T-cell (primary cell): ENCODE results near the gene KRT13. TPM values are rescaled to one million over a fixed set of nuclear protein-coding genes. Genes with fewer than 3 reads are reported as not detected.
"Not testable (repeated sequence)": the region's sequence is repeated elsewhere in the genome, so short reads cannot be mapped to it uniquely, and the experiment has no call there.

Experiments used
- ATAC-seq, 4 experiments: fragments of 200-7000 bp in 3 of 4; fragments of 150-1000 bp in 1 of 4; cut with Tn5 transposase; replicated peaks in 1 of 4; 1 replicate in 3 of 4; 2 replicates in 1 of 4; pipeline ENCODE4 v1.10.0; 2021; ENCODE audit warnings: moderate library complexity in 3 of 4, mild to moderate bottlenecking in 2 of 4, moderate number of reproducible peaks in 1 of 4
- CTCF ChIA-PET, 2 donors: fragments of 300-600 bp; sonication (Branson Sonifier 250); formaldehyde crosslinking; loops; one replicate each; lab custom pipeline; 2022; ENCODE audit warnings: antibody characterized with exemption in 2 of 2; lab: Charles Lee
- POLR2A ChIA-PET, 2 donors: fragments of 300-600 bp; sonication (Branson Sonifier 250); formaldehyde crosslinking; loops; one replicate each; lab custom pipeline; 2022; ENCODE audit warnings: antibody characterized with exemption in 2 of 2; lab: Charles Lee
- DNase-seq, 35 experiments: peaks; one replicate each; pipeline versions ENCODE4 v3.0.0 to v3.0.0-alpha.2; 2013 to 2023
- H3K27ac ChIP-seq: one replicate; pipeline ENCODE4 v1.5.1; 2013; ENCODE audit warnings: low read length
- H3K27me3 ChIP-seq, 2 experiments: replicated peaks in 1 of 2; 1 replicate in 1 of 2; 2 replicates in 1 of 2; pipeline versions ENCODE4 v1.6.1 to v1.7.0; 2013; ENCODE audit warnings: low read length in 1 of 2, mixed read lengths in 1 of 2; ENCODE audit not compliant: control insufficient read depth in 2 of 2, insufficient read depth in 2 of 2; ENCODE audit errors: extremely low read depth in 1 of 2
- H3K36me3 ChIP-seq, 2 donors: 1 replicate in 1 of 2; 2 replicates in 1 of 2; pipeline versions ENCODE4 v1.6.1 to v1.7.0; 2013; ENCODE audit warnings: low read length in 1 of 2; ENCODE audit not compliant: control insufficient read depth in 2 of 2, insufficient read depth in 1 of 2; ENCODE audit errors: extremely low read depth in 1 of 2
- H3K4me1 ChIP-seq, 2 experiments: 1 replicate in 1 of 2; 2 replicates in 1 of 2; pipeline versions ENCODE4 v1.6.1 to v1.7.0; 2013; ENCODE audit warnings: low read length in 2 of 2, mixed read lengths in 1 of 2; ENCODE audit not compliant: insufficient read depth in 2 of 2, control insufficient read depth in 1 of 2; ENCODE audit errors: extremely low read depth in 1 of 2
- H3K4me3 ChIP-seq, 2 donors: 1 replicate in 1 of 2; 2 replicates in 1 of 2; pipeline versions ENCODE4 v1.5.1 to v1.7.0; 2013; ENCODE audit warnings: mild to moderate bottlenecking in 2 of 2, low read length in 1 of 2, moderate library complexity in 1 of 2; ENCODE audit not compliant: control insufficient read depth in 1 of 2; ENCODE audit errors: extremely low read depth in 1 of 2
- H3K9me3 ChIP-seq: 2 replicates; pipeline ENCODE4 v1.7.0; 2013
- H3K27ac Mint-ChIP-seq, 2 donors: one replicate each; pipeline ENCODE4 v1.8.0; 2020 to 2021; ENCODE audit warnings: mild to moderate bottlenecking in 2 of 2, mixed read lengths in 2 of 2
- H3K27me3 Mint-ChIP-seq, 2 donors: one replicate each; pipeline ENCODE4 v1.8.0; 2021 to 2022; ENCODE audit warnings: mixed read lengths in 2 of 2
- H3K36me3 Mint-ChIP-seq: one replicate; pipeline ENCODE4 v1.8.0; 2021; ENCODE audit warnings: mixed read lengths
- H3K4me1 Mint-ChIP-seq, 3 donors: one replicate each; pipeline ENCODE4 v1.8.0; 2020 to 2022; ENCODE audit warnings: mixed read lengths in 3 of 3, mild to moderate bottlenecking in 1 of 3
- H3K4me3 Mint-ChIP-seq, 3 donors: one replicate each; pipeline ENCODE4 v1.8.0; 2020 to 2022; ENCODE audit warnings: mild to moderate bottlenecking in 3 of 3, mixed read lengths in 3 of 3, moderate library complexity in 3 of 3
- H3K9me3 Mint-ChIP-seq, 3 donors: one replicate each; pipeline ENCODE4 v1.8.0; 2020 to 2022; ENCODE audit warnings: mixed read lengths in 3 of 3
- WGBS: methylation state at CpG from one replicate; pipeline ENCODE4 v1.1.5; 2013; ENCODE audit warnings: missing lambda C conversion rate; ENCODE audit not compliant: insufficient coverage; 5-methylcytosine and 5-hydroxymethylcytosine counted together
- total RNA-seq, 35 experiments: library from RNA in 6 of 35; stranded (reverse) in 6 of 35; fragments of 120-200 nt in 1 of 35; gene quantifications; one replicate each; pipeline versions ENCODE4 v1.2.1 to v1.2.4 and lab custom pipeline; 2013 to 2026

KRT13 gene
- total RNA-seq, 5 donors from 2014 or later (not counting 1 experiment from before 2014, with no cell fraction given), result not detected

- 79% methylated on average over 13 of the region's 13 CpGs for WGBS
Observed at GRCh38 chr17:41545829-41546410, 40.5 kb upstream of the KRT13 start.

GRCh38 chr17:41544935-41545334, 39.5 kb upstream of the KRT13 start:
- no peak overlapping the region for H3K27ac Mint-ChIP-seq
- H3K9me3 Mint-ChIP-seq, result peaks cover 0 to 7% (median 2%) of the 10 kb centered on the region in 3 donors
- H3K27ac ChIP-seq, result no peak overlapping the region
- WGBS, result 88% methylated on average over 2 of the region's 5 CpGs
- H3K36me3 Mint-ChIP-seq, result no peaks in the 10 kb centered on the region
- H3K27me3 Mint-ChIP-seq, result peaks cover 2 to 6% of the 10 kb centered on the region in 2 donors
- H3K4me1 ChIP-seq, result peaks cover 0 to 20% of the 10 kb centered on the region in 2 experiments
- ATAC-seq (no peak), DNase-seq (no peak)
- H3K4me1 Mint-ChIP-seq, result peaks cover 10 to 21% (median 17%) of the 10 kb centered on the region in 3 donors
- no peak overlapping the region for H3K4me3 ChIP-seq
- no peaks in the 10 kb centered on the region for H3K9me3 ChIP-seq
- no peaks in the 10 kb centered on the region for H3K36me3 ChIP-seq
- POLR2A ChIA-PET, result interaction anchor here in 1 of 2 donors (0.5 kb wide), 1 partner anchor 624 kb away, joined by 8 read pairs; no protein-coding TSS in a partner anchor
- CTCF ChIA-PET, result interaction anchor here in 1 of 2 donors (0.7 kb wide), 1 partner anchor 43 kb away, joined by 3 read pairs; no protein-coding TSS in a partner anchor
- no peak overlapping the region for H3K4me3 Mint-ChIP-seq
- peaks cover 0 to 19% of the 10 kb centered on the region in 2 experiments for H3K27me3 ChIP-seq

More at GRCh38 chr17:41545829-41546410, 40.5 kb upstream of the KRT13 start:
- peaks cover 2 to 3% of the 10 kb centered on the region in 2 donors for H3K27me3 Mint-ChIP-seq
- no peak for DNase-seq
- CTCF ChIA-PET, result no interaction called here
- ATAC-seq, result no peak
- Histone ChIP-seq H3K9me3 (no peaks in the 10 kb centered on the region), H3K27me3 (peaks cover 0 to 23% of the 10 kb centered on the region in 2 experiments), H3K36me3 (no peaks in the 10 kb centered on the region), H3K4me1 (peaks cover 0 to 20% of the 10 kb centered on the region in 2 experiments), H3K27ac (no peak overlapping the region), H3K4me3 (no peak overlapping the region)
- H3K36me3 Mint-ChIP-seq, result no peaks in the 10 kb centered on the region
- POLR2A ChIA-PET, result no interaction called here
- H3K4me3 Mint-ChIP-seq, result no peak overlapping the region
- peaks cover 10 to 21% (median 17%) of the 10 kb centered on the region in 3 donors for H3K4me1 Mint-ChIP-seq
- no peak overlapping the region for H3K27ac Mint-ChIP-seq
- peaks cover 0 to 7% (median 2%) of the 10 kb centered on the region in 3 donors for H3K9me3 Mint-ChIP-seq

GRCh38 chr17:41544491-41544892, 39.1 kb upstream of the KRT13 start:
- no peak for DNase-seq
- peaks cover 8 to 19% (median 16%) of the 10 kb centered on the region in 3 donors for H3K4me1 Mint-ChIP-seq
- H3K36me3 ChIP-seq, result no peaks in the 10 kb centered on the region

GRCh38 chr17:41542786-41543185, 37.4 kb upstream of the KRT13 start:
- H3K27ac Mint-ChIP-seq, H3K36me3 ChIP-seq, H3K4me1 ChIP-seq, ATAC-seq, DNase-seq, H3K36me3 Mint-ChIP-seq, H3K27me3 Mint-ChIP-seq, H3K9me3 ChIP-seq, CTCF ChIA-PET, H3K9me3 Mint-ChIP-seq, H3K4me3 Mint-ChIP-seq, H3K27ac ChIP-seq, POLR2A ChIA-PET, H3K4me3 ChIP-seq, H3K4me1 Mint-ChIP-seq: not testable (repeated sequence)
- 83% methylated on average over 7 of the region's 10 CpGs for WGBS
- peaks cover 0 to 10% of the 10 kb centered on the region in 2 experiments for H3K27me3 ChIP-seq

More at GRCh38 chr17:41544491-41544892, 39.1 kb upstream of the KRT13 start:
- no peak overlapping the region for H3K4me3 ChIP-seq
- Mint-ChIP-seq H3K4me3 (no peak overlapping the region), H3K36me3 (no peaks in the 10 kb centered on the region), H3K27me3 (peaks cover 2 to 6% of the 10 kb centered on the region in 2 donors), H3K9me3 (peaks cover 0 to 7% (median 2%) of the 10 kb centered on the region in 3 donors), H3K27ac (no peak overlapping the region)
- H3K27me3 ChIP-seq, result peaks cover 0 to 19% of the 10 kb centered on the region in 2 experiments
- ChIA-PET POLR2A (no interaction called here), CTCF (interaction anchor here in 1 of 2 donors (0.7 kb wide), 1 partner anchor 42 kb away, joined by 3 read pairs; no protein-coding TSS in a partner anchor)
- H3K4me1 ChIP-seq, result peaks cover 0 to 17% of the 10 kb centered on the region in 2 experiments
- 83% methylated on average over 1 of the region's 5 CpGs for WGBS
- no peak overlapping the region for H3K27ac ChIP-seq
- no peaks in the 10 kb centered on the region for H3K9me3 ChIP-seq
- no peak for ATAC-seq

DNA sequence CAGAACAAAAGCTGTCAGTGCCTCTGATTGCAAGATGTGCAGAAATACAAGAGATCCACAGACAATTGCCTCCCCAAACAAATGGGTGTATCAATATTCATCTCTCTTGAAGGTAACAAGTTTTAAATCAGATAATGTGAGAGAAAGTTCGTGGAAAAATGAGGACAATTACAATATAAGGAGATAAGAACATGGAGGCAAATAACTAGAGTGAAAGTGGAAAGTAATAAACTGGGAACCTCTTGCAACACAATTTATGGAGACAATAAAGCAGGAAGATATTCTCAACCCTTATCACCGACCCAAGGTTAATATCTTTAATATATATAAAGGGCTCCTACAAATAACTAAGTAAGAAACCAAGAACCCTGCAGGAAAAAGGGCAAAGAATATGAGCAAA, 36.9 kb upstream of the KRT13 start:
- Mint-ChIP-seq H3K4me3 (no peak overlapping the region), H3K9me3 (peaks cover 0 to 7% (median 2%) of the 10 kb centered on the region in 3 donors), H3K27me3 (peaks cover 0 to 3% of the 10 kb centered on the region in 2 donors), H3K36me3 (no peaks in the 10 kb centered on the region), H3K27ac (no peak overlapping the region), H3K4me1 (no peaks in the 10 kb centered on the region)
- ATAC-seq (no peak), DNase-seq (no peak)
- H3K36me3 ChIP-seq, result no peaks in the 10 kb centered on the region
- H3K27ac ChIP-seq, result no peak overlapping the region
- no peaks in the 10 kb centered on the region for H3K9me3 ChIP-seq
- H3K4me1 ChIP-seq, result no peaks in the 10 kb centered on the region
- POLR2A ChIA-PET, result interaction anchor here in 1 of 2 donors (0.5 kb wide), 1 partner anchor 11 kb away, joined by 3 read pairs; no protein-coding TSS in a partner anchor
- H3K27me3 ChIP-seq, result peaks cover 0 to 10% of the 10 kb centered on the region in 2 experiments
- WGBS, result no CpG with 5 or more reads among the region's 2 CpGs
- no peak overlapping the region for H3K4me3 ChIP-seq
- CTCF ChIA-PET, result interaction anchor here in 1 of 2 donors (0.6 kb wide), 1 partner anchor 11 kb away, joined by 3 read pairs; no protein-coding TSS in a partner anchor

DNA sequence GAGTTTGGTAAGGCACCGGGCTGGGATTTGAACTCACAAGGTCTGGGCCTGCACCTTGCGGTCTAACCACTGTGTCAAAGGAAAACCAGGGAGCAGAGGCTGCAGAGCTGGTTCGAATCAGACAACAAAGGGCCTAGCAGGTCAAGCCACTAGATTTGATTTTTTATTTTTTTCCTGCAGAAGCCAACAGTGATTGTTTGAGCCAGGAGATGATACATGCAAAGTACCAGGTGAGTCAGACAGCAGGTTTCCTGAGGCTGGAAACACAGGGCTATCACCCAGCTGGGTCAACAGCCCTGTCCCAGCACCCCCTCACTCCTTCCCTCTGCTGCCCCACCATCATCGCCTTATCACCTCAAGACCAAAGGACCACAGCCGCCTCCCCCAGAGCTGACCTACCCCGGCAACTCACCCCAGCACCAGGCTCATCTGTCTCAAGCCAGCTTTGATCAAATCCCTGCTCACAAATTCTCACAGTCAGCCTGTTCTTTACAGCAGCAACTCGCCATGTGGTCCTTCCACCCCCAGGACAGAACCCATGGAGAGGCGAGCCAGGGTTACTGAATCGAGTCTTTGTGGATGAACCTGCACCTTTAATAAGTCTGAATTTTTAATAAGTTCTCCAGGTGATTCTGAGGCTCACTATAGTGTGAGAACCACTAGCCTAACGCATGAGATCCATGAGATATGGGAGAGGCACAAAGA, 35.7 kb upstream of the KRT13 start:
- POLR2A ChIA-PET, result no interaction called here
- H3K4me3 Mint-ChIP-seq, result no peak overlapping the region
- WGBS, result 78% methylated on average over 9 of the region's 10 CpGs
- Histone ChIP-seq H3K9me3 (no peaks in the 10 kb centered on the region), H3K27me3 (peaks cover 0 to 13% of the 10 kb centered on the region in 2 experiments), H3K4me1 (no peaks in the 10 kb centered on the region), H3K4me3 (no peak overlapping the region), H3K36me3 (no peaks in the 10 kb centered on the region), H3K27ac (no peak overlapping the region)
- no peaks in the 10 kb centered on the region for H3K4me1 Mint-ChIP-seq
- DNase-seq (no peak), ATAC-seq (no peak)
- no peak overlapping the region for H3K27ac Mint-ChIP-seq
- peaks cover 6 to 7% of the 10 kb centered on the region in 2 donors for H3K27me3 Mint-ChIP-seq
- H3K9me3 Mint-ChIP-seq, result no peaks in the 10 kb centered on the region
- CTCF ChIA-PET, result interaction anchor here in 1 of 2 donors (1.8 kb wide), 1 partner anchor 8 kb away, joined by 7 read pairs; no protein-coding TSS in a partner anchor
- H3K36me3 Mint-ChIP-seq, result no peaks in the 10 kb centered on the region
